ENCODE measurements around the gene DNAJC10. TPM values are rescaled to one million over a fixed set of nuclear protein-coding genes. Genes with fewer than 3 reads are reported as not detected.
"Not testable (repeated sequence)": the region's sequence is repeated elsewhere in the genome, so short reads cannot be mapped to it uniquely, and the experiment has no call there.

DNAJC10 gene
- total RNA-seq, 1 donor from 2014 or later, result 132 TPM

GRCh38 chr2:182729710-182730339 is 13.8 kb downstream of the DNAJC10 start:
- ATAC-seq (ENCODE audit: low read depth), result no peak
- intact Hi-C loops (cut with micrococcal nuclease), result loop anchor here (5.0 kb wide), 1 partner anchor 32 kb away; no protein-coding TSS in a partner anchor
- ChIA-PET POLR2A (interaction anchor here (1.4 kb wide), 1 partner anchor 14 kb away, joined by 4 read pairs; the partner anchor contains the start of gene DNAJC10), CTCF (interaction anchor here (1.4 kb wide), 1 partner anchor 63 kb away, joined by 3 read pairs; no protein-coding TSS in a partner anchor)
- no peak for TF ChIP-seq CTCF (IDR thresholded peaks at IDR 0.05)
- no peak for DNase-seq
- no peaks in the 10 kb centered on the region for H3K9me3 Mint-ChIP-seq
- no peak overlapping the region for H3K27ac Mint-ChIP-seq
- peaks cover 31% of the 10 kb centered on the region for H3K4me1 Mint-ChIP-seq
- H3K4me3 Mint-ChIP-seq, result no peak overlapping the region
- H3K36me3 Mint-ChIP-seq (ENCODE audit: low read depth), result peaks cover 79% of the 10 kb centered on the region
- no peaks in the 10 kb centered on the region for H3K27me3 Mint-ChIP-seq

GRCh38 chr2:182730486-182730885 is 14.4 kb downstream of the DNAJC10 start:
- H3K27ac Mint-ChIP-seq, result peak overlapping the region; percentile 3
- peaks cover 26% of the 10 kb centered on the region for H3K4me1 Mint-ChIP-seq
- H3K36me3 Mint-ChIP-seq (ENCODE audit: low read depth), result peaks cover 79% of the 10 kb centered on the region
- no peak for ATAC-seq (ENCODE audit: low read depth)
- no peaks in the 10 kb centered on the region for H3K27me3 Mint-ChIP-seq
- CTCF ChIA-PET, result interaction anchor here (1.4 kb wide), 1 partner anchor 64 kb away, joined by 3 read pairs; no protein-coding TSS in a partner anchor
- POLR2A ChIA-PET, result interaction anchor here (1.4 kb wide), 1 partner anchor 14 kb away, joined by 4 read pairs; the partner anchor contains the start of gene DNAJC10
- no peaks in the 10 kb centered on the region for H3K9me3 Mint-ChIP-seq
- intact Hi-C loops (cut with micrococcal nuclease), result no loop called here
- H3K4me3 Mint-ChIP-seq, result no peak overlapping the region
- no peak for DNase-seq
- TF ChIP-seq CTCF (IDR thresholded peaks at IDR 0.05), result no peak

- Mint-ChIP-seq H3K27me3 (no peaks in the 10 kb centered on the region), H3K4me3 (no peak overlapping the region), H3K4me1 (peaks cover 17% of the 10 kb centered on the region), H3K9me3 (no peaks in the 10 kb centered on the region), H3K36me3 (ENCODE audit: low read depth) (peaks cover 81% of the 10 kb centered on the region), H3K27ac (no peak overlapping the region)
- TF ChIP-seq CTCF (IDR thresholded peaks at IDR 0.05), result no peak
- intact Hi-C loops (cut with micrococcal nuclease), result no loop called here
- ChIA-PET CTCF (interaction anchor here (1.1 kb wide), 1 partner anchor 67 kb away, joined by 4 read pairs; no protein-coding TSS in a partner anchor), POLR2A (interaction anchor here (0.9 kb wide), 1 partner anchor 14 kb away, joined by 7 read pairs; no protein-coding TSS in a partner anchor)
- DNase-seq (no peak), ATAC-seq (ENCODE audit: low read depth) (no peak)
Observed at GRCh38 chr2:182732736-182733135, 16.7 kb downstream of the DNAJC10 start.

GRCh38 chr2:182733572-182733971 is 17.5 kb downstream of the DNAJC10 start:
- no peak for ATAC-seq (ENCODE audit: low read depth)
- no peaks in the 10 kb centered on the region for H3K9me3 Mint-ChIP-seq
- H3K4me3 Mint-ChIP-seq, result no peak overlapping the region
- intact Hi-C loops (cut with micrococcal nuclease), result no loop called here
- ChIA-PET CTCF (no interaction called here), POLR2A (no interaction called here)
- H3K36me3 Mint-ChIP-seq (ENCODE audit: low read depth), result peaks cover 82% of the 10 kb centered on the region
- no peak overlapping the region for H3K27ac Mint-ChIP-seq
- no peaks in the 10 kb centered on the region for H3K27me3 Mint-ChIP-seq
- TF ChIP-seq CTCF (IDR thresholded peaks at IDR 0.05), result no peak
- DNase-seq, result no peak
- peaks cover 13% of the 10 kb centered on the region for H3K4me1 Mint-ChIP-seq

- POLR2A ChIA-PET; H3K9me3 Mint-ChIP-seq; H3K4me3 Mint-ChIP-seq; H3K4me1 Mint-ChIP-seq; H3K27ac Mint-ChIP-seq; H3K27me3 Mint-ChIP-seq; DNase-seq; intact Hi-C loops (cut with micrococcal nuclease); CTCF ChIA-PET; ATAC-seq (ENCODE audit: low read depth): not testable (repeated sequence)
- peaks cover 73% of the 10 kb centered on the region for H3K36me3 Mint-ChIP-seq (ENCODE audit: low read depth)
Observed at GRCh38 chr2:182736856-182737255, 20.8 kb downstream of the DNAJC10 start.
